HCT116 (cell line): Measurements from ENCODE around the gene FGF19. TPM values are rescaled to one million over a fixed set of nuclear protein-coding genes. Genes with fewer than 3 reads are reported as not detected.

Experiments used
- ATAC-seq: fragments of 200-7000 bp; cut with Tn5 transposase; 2 replicates; pipeline ENCODE4 v1.9.1; 2020; ENCODE audit warnings: mild to moderate bottlenecking, moderate library complexity
- BruUV-seq: library from RNA; stranded (reverse); fragments of 400-500 nt; replicated peaks from 2 replicates; lab custom pipeline; 2021; lab: Mats Ljungman, UMichigan
- CTCF ChIA-PET: fragments of 300-600 bp; sonication (Branson Sonifier 250); formaldehyde crosslinking; loops from one replicate; lab custom pipeline; 2021; ENCODE audit warnings: antibody characterized with exemption; lab: Charles Lee
- POLR2A ChIA-PET: fragments of 300-600, 350-600 bp; sonication (Branson Sonifier 250); formaldehyde crosslinking; loops from one replicate; lab custom pipeline; 2021; ENCODE audit warnings: antibody characterized with exemption; lab: Charles Lee
- RAD21 ChIA-PET, 2 experiments: fragments of 300-600 bp; sonication (Branson Sonifier 250); formaldehyde crosslinking; loops; one replicate each; lab custom pipeline; 2023; ENCODE audit warnings: low total read pairs in 2 of 2; ENCODE audit not compliant: uncharacterized antibody in 2 of 2, unreplicated experiment in 2 of 2, low non-redundant PET in 1 of 2; lab: Charles Lee
- DNase-seq: peaks from one replicate; pipeline ENCODE4 v3.0.0-alpha.2; 2010; ENCODE audit warnings: low read depth, low spot score
- H2AFZ ChIP-seq: fragments of 200-600 bp; shearing (Covaris generic), sonication (generic); 2 replicates; pipeline ENCODE4 v1.6.1; 2017; ENCODE audit warnings: low read depth, mixed run types, mixed read lengths, antibody characterized with exemption, low read length; ENCODE audit not compliant: poor library complexity, severe bottlenecking
- H3K27ac ChIP-seq: 2 replicates; pipeline ENCODE4 v1.5.1; 2012; ENCODE audit warnings: low read depth, low read length
- H3K27me3 ChIP-seq: fragments of 200-600 bp; sonication (generic); 2 replicates; pipeline ENCODE4 v1.6.1; 2016; ENCODE audit warnings: mixed run types, low read length, mixed read lengths; ENCODE audit not compliant: insufficient read depth
- H3K36me3 ChIP-seq, 2 experiments: fragments of 200-500 bp in 1 of 2; fragments of 200-600 bp in 1 of 2; sonication (Bioruptor generic) in 1 of 2; sonication (generic) in 1 of 2; 2 replicates each; pipeline versions ENCODE4 v1.5.1 to v1.6.1; 2014 to 2016; ENCODE audit warnings: low read length in 2 of 2, inconsistent platforms in 1 of 2, mixed read lengths in 1 of 2, mixed run types in 1 of 2; ENCODE audit not compliant: insufficient read depth in 2 of 2, control insufficient read depth in 1 of 2
- H3K4me1 ChIP-seq, 2 experiments: fragments of 200-600 bp in 1 of 2; sonication (generic) in 1 of 2; 2 replicates each; pipeline versions ENCODE4 v1.5.1 to v1.6.1; 2012 to 2017; ENCODE audit warnings: low read length in 2 of 2, inconsistent platforms in 1 of 2, mild to moderate bottlenecking in 1 of 2, mixed read lengths in 1 of 2, mixed run types in 1 of 2, moderate library complexity in 1 of 2; ENCODE audit not compliant: insufficient read depth in 2 of 2, control insufficient read depth in 1 of 2
- H3K4me2 ChIP-seq: fragments of 200-600 bp; sonication (generic); 2 replicates; pipeline ENCODE4 v1.6.1; 2017; ENCODE audit warnings: mixed run types, low read length, mixed read lengths
- H3K4me3 ChIP-seq, 2 experiments: fragments of 200-600 bp in 1 of 2; sonication (generic) in 1 of 2; replicated peaks in 1 of 2; 2 replicates each; pipeline ENCODE4 v1.5.1; 2011 to 2016; ENCODE audit warnings: low read length in 2 of 2, control low read depth in 1 of 2, low read depth in 1 of 2, mild to moderate bottlenecking in 1 of 2, mixed read lengths in 1 of 2, mixed run types in 1 of 2
- H3K79me2 ChIP-seq: fragments of 200-600 bp; sonication (generic); 2 replicates; pipeline ENCODE4 v1.6.1; 2017; ENCODE audit warnings: mild to moderate bottlenecking, mixed run types, low read length, moderate library complexity, mixed read lengths; ENCODE audit not compliant: insufficient read depth
- H3K9ac ChIP-seq: fragments of 200-600 bp; sonication (generic); 2 replicates; pipeline ENCODE4 v1.6.1; 2016; ENCODE audit warnings: low read length, mixed read lengths
- H3K9me2 ChIP-seq: fragments of 200-600 bp; sonication (generic), shearing (Covaris generic); 2 replicates; pipeline ENCODE4 v1.6.1; 2017; ENCODE audit warnings: mixed run types, mild to moderate bottlenecking, moderate library complexity; ENCODE audit not compliant: insufficient read depth
- H3K9me3 ChIP-seq, 2 experiments: fragments of 200-500 bp in 1 of 2; fragments of 200-600 bp in 1 of 2; sonication (Bioruptor generic) in 1 of 2; sonication (generic) in 1 of 2; 2 replicates each; pipeline ENCODE4 v1.6.1; 2014 to 2017; ENCODE audit warnings: low read length in 2 of 2, mixed read lengths in 2 of 2, inconsistent platforms in 1 of 2, low read depth in 1 of 2, mild to moderate bottlenecking in 1 of 2, mixed run types in 1 of 2, moderate library complexity in 1 of 2; ENCODE audit not compliant: control insufficient read depth in 1 of 2, insufficient read depth in 1 of 2
- H4K20me1 ChIP-seq: fragments of 200-600 bp; sonication (generic), shearing (Covaris generic); 2 replicates; pipeline ENCODE4 v1.6.1; 2017; ENCODE audit warnings: mixed run types, mild to moderate bottlenecking, moderate library complexity; ENCODE audit not compliant: insufficient read depth
- CBX3 ChIP-seq: IDR thresholded peaks from 2 replicates; pipeline ENCODE4 v1.6.1; 2012; ENCODE audit warnings: low read depth
- CTCF ChIP-seq, 3 experiments: fragments of 200-600 bp in 1 of 3; sonication (generic) in 1 of 3; IDR thresholded peaks in 2 of 3; conservative IDR thresholded peaks in 1 of 3; 2 replicates each; pipeline ENCODE4 v1.5.1; 2012 to 2017; ENCODE audit warnings: low read depth in 2 of 3, low read length in 2 of 3, antibody characterized with exemption in 1 of 3, borderline replicate concordance in 1 of 3, control low read depth in 1 of 3, mild to moderate bottlenecking in 1 of 3, mixed read lengths in 1 of 3, mixed run types in 1 of 3, moderate library complexity in 1 of 3; ENCODE audit not compliant: insufficient read depth in 1 of 3
- ELF1 ChIP-seq: IDR thresholded peaks from 2 replicates; pipeline ENCODE4 v1.6.1; 2012; ENCODE audit warnings: low read depth, borderline replicate concordance
- FOSL1 ChIP-seq: IDR thresholded peaks from 2 replicates; pipeline ENCODE4 v1.6.1; 2012; ENCODE audit warnings: low read depth
- POLR2A ChIP-seq: IDR thresholded peaks from 2 replicates; pipeline ENCODE4 v1.7.0; 2011; ENCODE audit warnings: borderline replicate concordance; ENCODE audit not compliant: insufficient read depth, insufficient read length; ENCODE audit errors: extremely low read depth
- RAD21 ChIP-seq: IDR thresholded peaks from 2 replicates; pipeline ENCODE4 v1.6.1; 2012; ENCODE audit warnings: low read depth, mild to moderate bottlenecking
- REST ChIP-seq: IDR thresholded peaks from 2 replicates; pipeline ENCODE4 v1.6.1; 2012; ENCODE audit warnings: low read depth
- SP1 ChIP-seq: IDR thresholded peaks from 2 replicates; pipeline ENCODE4 v1.6.1; 2012; ENCODE audit warnings: low read depth
- TCF7L2 ChIP-seq: IDR thresholded peaks from 2 replicates; pipeline ENCODE4 v1.7.0; 2011; ENCODE audit warnings: borderline replicate concordance, inconsistent platforms; ENCODE audit not compliant: insufficient read depth, insufficient read length; ENCODE audit errors: extremely low read depth
- ZBTB33 ChIP-seq: IDR thresholded peaks from 2 replicates; pipeline ENCODE4 v1.6.1; 2011; ENCODE audit warnings: mild to moderate bottlenecking, low read length, moderate library complexity; ENCODE audit not compliant: insufficient replicate concordance; ENCODE audit errors: extremely low read depth
- intact Hi-C: fragments of 100-400 bp; cut with micrococcal nuclease; formaldehyde crosslinking; loops from 2 replicates; pipeline ENCODE4 v1.10.0; 2022
- total RNA-seq: library from RNA; stranded (reverse); gene quantifications from one replicate; pipeline ENCODE4 v1.2.1, GENCODE V29; 2021; ENCODE audit not compliant: unreplicated experiment

Gene FGF19
- total RNA-seq, 1 experiment from 2014 or later, result 37.5 TPM

GRCh38 chr11:69705351-69705811 lies 1.6 kb upstream of the FGF19 start:
- TF ChIP-seq ELF1, result no peak
- TF ChIP-seq ZBTB33, result no peak
- TF ChIP-seq RAD21, result no peak
- no peak for TF ChIP-seq POLR2A
- TF ChIP-seq REST, result no peak
- TF ChIP-seq CTCF (IDR thresholded peaks at IDR 0.05 in 2 of 3, conservative IDR thresholded peaks at IDR 0.05 in 1 of 3; ENCODE audit: borderline replicate concordance in 1 of 3, insufficient read depth in 1 of 3, low read depth in 2 of 3, low read length in 2 of 3), result no peak
- no peak for TF ChIP-seq FOSL1
- no peak for TF ChIP-seq TCF7L2
- TF ChIP-seq SP1, result no peak
- TF ChIP-seq CBX3, result no peak
- H3K79me2 ChIP-seq, result no peaks in the 10 kb centered on the region; the same call in 1 of the 2 replicates
- DNase-seq (no peak), ATAC-seq (no peak)
- no peak overlapping the region for H3K4me3 ChIP-seq
- no TSS peak for BruUV-seq
- no peak overlapping the region for H3K9ac ChIP-seq
- H3K4me2 ChIP-seq, result no peak overlapping the region
- ChIA-PET RAD21 (interaction anchor here in 1 of 2 experiments (1.2 kb wide), 1 partner anchor 12 kb away, joined by 5 read pairs; no protein-coding TSS in a partner anchor), POLR2A (interaction anchor here (1.2 kb wide), 1 partner anchor 11 kb away, joined by 3 read pairs; no protein-coding TSS in a partner anchor), CTCF (interaction anchor here (1.2 to 1.7 kb wide), 5 partner anchors 7 to 205 kb away, joined by 3 to 7 read pairs (median 5); no protein-coding TSS in a partner anchor)
- H2AFZ ChIP-seq, result no peak overlapping the region
- intact Hi-C loops, result no loop called here
- H3K9me3 ChIP-seq, result no peaks in the 10 kb centered on the region
- no peaks in the 10 kb centered on the region for H3K9me2 ChIP-seq
- no peak overlapping the region for H3K27ac ChIP-seq
- no peaks in the 10 kb centered on the region for H4K20me1 ChIP-seq
- H3K36me3 ChIP-seq, result no peaks in the 10 kb centered on the region
- peaks cover 17 to 48% of the 10 kb centered on the region in 2 experiments for H3K4me1 ChIP-seq
- H3K27me3 ChIP-seq, result no peaks in the 10 kb centered on the region
